ENCODE data around the gene GCDH.
"Not testable (repeated sequence)": the region's sequence is repeated elsewhere in the genome, so short reads cannot be mapped to it uniquely, and the experiment has no call there.

Gene GCDH

GRCh38 chr19:12890787-12891552, at the start of gene GCDH:
GCDH (plus strand) TSS chr19:12891160; CDS start chr19:12891305, 145 bp downstream.
- peak; percentile 93 for DNase-seq (ENCODE audit: low read depth)

GRCh38 chr19:12842511-12842910, 48.4 kb upstream of the GCDH start:
- TF ChIP-seq, protein P1, sequence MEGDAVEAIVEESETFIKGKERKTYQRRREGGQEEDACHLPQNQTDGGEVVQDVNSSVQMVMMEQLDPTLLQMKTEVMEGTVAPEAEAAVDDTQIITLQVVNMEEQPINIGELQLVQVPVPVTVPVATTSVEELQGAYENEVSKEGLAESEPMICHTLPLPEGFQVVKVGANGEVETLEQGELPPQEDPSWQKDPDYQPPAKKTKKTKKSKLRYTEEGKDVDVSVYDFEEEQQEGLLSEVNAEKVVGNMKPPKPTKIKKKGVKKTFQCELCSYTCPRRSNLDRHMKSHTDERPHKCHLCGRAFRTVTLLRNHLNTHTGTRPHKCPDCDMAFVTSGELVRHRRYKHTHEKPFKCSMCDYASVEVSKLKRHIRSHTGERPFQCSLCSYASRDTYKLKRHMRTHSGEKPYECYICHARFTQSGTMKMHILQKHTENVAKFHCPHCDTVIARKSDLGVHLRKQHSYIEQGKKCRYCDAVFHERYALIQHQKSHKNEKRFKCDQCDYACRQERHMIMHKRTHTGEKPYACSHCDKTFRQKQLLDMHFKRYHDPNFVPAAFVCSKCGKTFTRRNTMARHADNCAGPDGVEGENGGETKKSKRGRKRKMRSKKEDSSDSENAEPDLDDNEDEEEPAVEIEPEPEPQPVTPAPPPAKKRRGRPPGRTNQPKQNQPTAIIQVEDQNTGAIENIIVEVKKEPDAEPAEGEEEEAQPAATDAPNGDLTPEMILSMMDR (IDR thresholded peaks at IDR 0.05; ENCODE audit: control insufficient read depth, insufficient read depth, low read depth, low read length, missing control alignments), result no peak
- H3K4me3 ChIP-seq (ENCODE audit: control insufficient read depth, low read depth, low read length), result no peak overlapping the region
- DNase-seq (ENCODE audit: low read depth), result no peak

More at GRCh38 chr19:12890787-12891552, at the start of gene GCDH:
- peak within 1 kb of the TSS; percentile 96 for H3K4me3 ChIP-seq (ENCODE audit: control insufficient read depth, low read depth, low read length)
- TF ChIP-seq, protein P1 (IDR thresholded peaks at IDR 0.05; ENCODE audit: control insufficient read depth, insufficient read depth, low read depth, low read length, missing control alignments), result no peak

DNA sequence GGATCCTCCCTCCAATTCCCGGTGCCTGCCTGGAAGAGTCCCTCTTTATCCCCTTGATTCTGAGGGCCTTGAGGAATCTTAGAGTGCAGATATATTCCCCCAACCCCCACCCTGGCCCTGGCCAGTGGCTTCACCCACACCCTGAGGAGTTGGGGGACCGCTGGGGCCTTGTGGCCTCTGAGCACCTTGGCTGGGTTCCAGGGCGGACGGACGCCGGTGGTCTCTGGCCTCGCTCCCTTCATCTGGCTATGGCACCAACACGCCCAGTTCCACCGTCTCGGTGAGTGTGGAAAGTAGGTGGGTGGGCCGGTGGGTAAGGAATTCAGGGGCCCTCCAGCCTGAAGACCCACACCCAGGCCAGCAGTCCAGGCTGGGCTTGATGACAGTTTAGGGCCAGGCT, 47.6 kb upstream of the GCDH start:
- H3K4me3 ChIP-seq (ENCODE audit: control insufficient read depth, low read depth, low read length), result no peak overlapping the region
- TF ChIP-seq, protein P1 (IDR thresholded peaks at IDR 0.05; ENCODE audit: control insufficient read depth, insufficient read depth, low read depth, low read length, missing control alignments), result no peak
- DNase-seq (ENCODE audit: low read depth), result no peak

- no peak overlapping the region for H3K4me3 ChIP-seq (ENCODE audit: control insufficient read depth, low read depth, low read length)
- TF ChIP-seq, protein P1 (IDR thresholded peaks at IDR 0.05; ENCODE audit: control insufficient read depth, insufficient read depth, low read depth, low read length, missing control alignments), result no peak
- no peak for DNase-seq (ENCODE audit: low read depth)
Observed at GRCh38 chr19:12843999-12844732, 46.8 kb upstream of the GCDH start.

DNA sequence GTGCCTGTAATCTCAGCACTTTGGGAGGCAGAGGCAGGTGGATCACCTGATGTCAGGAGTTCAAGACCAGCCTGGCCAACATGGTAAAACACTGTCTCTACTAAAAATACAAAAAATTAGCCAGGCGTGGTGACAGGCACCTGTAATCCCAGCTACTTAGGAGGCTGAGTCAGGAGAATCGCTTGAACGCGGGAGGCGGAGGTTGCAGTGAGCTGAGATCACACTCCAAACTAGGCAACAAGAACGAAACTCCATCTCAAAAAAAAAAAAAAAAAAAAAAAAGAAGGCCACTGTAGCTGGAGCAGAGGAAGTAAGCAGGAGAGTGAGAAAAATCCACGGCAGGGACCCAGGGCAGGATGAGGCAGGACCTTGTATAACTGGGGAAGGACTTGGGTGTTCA, 44.3 kb upstream of the GCDH start:
- H3K4me3 ChIP-seq (ENCODE audit: control insufficient read depth, low read depth, low read length); DNase-seq (ENCODE audit: low read depth): not testable (repeated sequence)

DNA sequence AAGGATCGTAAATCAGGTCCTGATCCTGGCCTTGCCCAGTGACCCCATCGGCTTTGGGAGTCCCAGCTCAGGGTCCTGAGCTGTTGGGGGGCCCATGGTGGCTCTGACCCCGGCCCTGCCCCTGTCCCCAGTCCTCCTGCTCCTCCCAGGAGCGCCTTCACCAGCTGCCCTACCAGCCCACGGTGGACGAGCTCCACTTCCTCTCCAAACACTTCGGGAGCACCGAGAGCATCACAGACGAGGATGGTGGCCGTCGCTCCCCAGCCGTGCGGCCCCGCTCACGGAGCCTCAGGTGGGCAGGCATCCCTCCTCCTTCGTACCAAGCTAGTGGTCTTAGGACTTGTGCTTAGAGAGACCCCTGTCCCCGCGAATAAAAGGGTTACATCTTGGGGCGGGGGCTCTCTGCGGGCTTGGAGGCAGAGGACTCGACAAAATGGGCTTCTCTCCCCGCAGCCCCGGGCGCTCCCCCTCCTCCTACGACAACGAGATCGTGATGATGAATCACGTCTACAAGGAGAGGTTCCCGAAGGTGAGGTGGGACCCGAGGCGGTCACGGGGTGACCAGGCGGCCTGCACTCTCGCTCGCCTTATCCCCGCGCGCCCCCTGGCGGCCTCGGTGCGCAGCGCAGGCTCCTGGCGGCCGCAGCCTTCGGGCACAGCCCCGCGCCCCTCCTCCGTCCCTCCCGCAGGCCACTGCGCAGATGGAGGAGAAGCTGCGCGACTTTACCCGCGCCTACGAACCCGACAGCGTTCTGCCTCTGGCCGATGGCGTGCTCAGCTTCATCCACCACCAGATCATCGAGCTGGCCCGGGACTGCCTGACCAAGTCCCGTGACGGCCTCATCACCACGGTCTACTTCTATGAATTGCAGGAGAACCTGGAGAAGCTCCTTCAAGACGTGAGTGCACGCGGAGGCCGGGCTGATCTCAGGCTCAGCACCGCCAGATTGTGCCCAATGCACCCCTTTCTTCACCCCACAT, 43.5 kb upstream of the GCDH start:
- peak overlapping the region; percentile 20 for H3K4me3 ChIP-seq (ENCODE audit: control insufficient read depth, low read depth, low read length)
- DNase-seq (ENCODE audit: low read depth), result peak; percentile 17
- TF ChIP-seq, protein P1 (IDR thresholded peaks at IDR 0.05; ENCODE audit: control insufficient read depth, insufficient read depth, low read depth, low read length, missing control alignments), result peak; percentile 78
